Transverse colon (tissue), 4 donors: Measurements from ENCODE around the gene RBM20. TPM values are rescaled to one million over a fixed set of nuclear protein-coding genes. Genes with fewer than 3 reads are reported as not detected.
A peak's percentile ranks its signal among the peaks of the same experiment; 100 is the strongest.

Experiments
- DNase-seq: peaks from one replicate; pipeline ENCODE4 v3.0.0-alpha.2; 2019
- H3K27ac ChIP-seq, 4 donors: fragments of 200-600 bp; sonication (generic); 2 replicates each; pipeline ENCODE4 v1.5.1; 2016 to 2018; ENCODE audit warnings: inconsistent platforms in 4 of 4
- H3K27me3 ChIP-seq: fragments of 200-600 bp; sonication (generic); 2 replicates; pipeline ENCODE4 v1.5.1; 2017; ENCODE audit warnings: inconsistent platforms
- H3K36me3 ChIP-seq, 4 donors: fragments of 200-600 bp; sonication (generic); 2 replicates each; pipeline ENCODE4 v1.5.1; 2017 to 2019; ENCODE audit warnings: inconsistent platforms in 4 of 4
- H3K4me1 ChIP-seq, 4 donors: fragments of 200-600 bp; sonication (generic); 2 replicates each; pipeline ENCODE4 v1.5.1; 2017 to 2020; ENCODE audit warnings: inconsistent platforms in 4 of 4
- H3K4me3 ChIP-seq, 4 donors: fragments of 200-600 bp; sonication (generic); 1 replicate in 1 of 4; 2 replicates in 3 of 4; pipeline versions ENCODE4 v1.5.1 to v1.6.1; 2017 to 2019; ENCODE audit warnings: inconsistent platforms in 4 of 4
- H3K9me3 ChIP-seq, 2 donors: fragments of 200-600 bp; sonication (generic); 2 replicates each; pipeline ENCODE4 v1.5.1; 2017 to 2019; ENCODE audit warnings: inconsistent platforms in 2 of 2
- EP300 ChIP-seq: sonication (generic); formaldehyde crosslinking; IDR thresholded peaks from one replicate; pipeline ENCODE4 v1.6.1; 2017; ENCODE audit warnings: antibody characterized with exemption, low read depth
- POLR2A ChIP-seq: fragments of 450-650 bp; IDR thresholded peaks from one replicate; pipeline ENCODE4 v1.6.1; 2016; ENCODE audit warnings: antibody characterized with exemption, mild to moderate bottlenecking, moderate library complexity
- POLR2AphosphoS5 ChIP-seq, 3 donors: sonication (generic); formaldehyde crosslinking; IDR thresholded peaks; one replicate each; pipeline ENCODE4 v1.6.1; 2016; ENCODE audit warnings: antibody characterized with exemption in 3 of 3
- WGBS, 2 donors: methylation state at CpG; one replicate each; pipeline ENCODE4 v1.1.5; 2018; ENCODE audit warnings: low coverage in 1 of 2; 5-methylcytosine and 5-hydroxymethylcytosine counted together
- in situ Hi-C, 4 donors: fragments of 200-750 bp; cut with MboI; loops; one replicate each; pipeline versions ENCODE4 v1.15.0 to v1.15.1; 2017; ENCODE audit warnings: low sequenced_read_pairs in 3 of 4, low pct_ligation_motif_present in 1 of 4, low pct_unique_long_range_greater_than_20kb in 1 of 4
- intact Hi-C: fragments of 100-400 bp; cut with DNase I; formaldehyde crosslinking; loops from one replicate; pipeline ENCODE4 v1.15.1; 2023; ENCODE audit warnings: low total_unique reads
- total RNA-seq, 4 donors: library from RNA; depleted of rRNA; stranded (reverse); fragments of >200 nt; gene quantifications; one replicate each; pipeline ENCODE4 v1.1.0, GENCODE V29; 2016
- TF ChIP-seq, protein P1 (sequence below), 5 experiments: fragments of 200-600 bp in 3 of 5; fragments of 450-650 bp in 2 of 5; sonication (generic) in 3 of 5; IDR thresholded peaks; 1 replicate in 2 of 5; 2 replicates in 3 of 5; pipeline ENCODE4 v1.5.1; 2016 to 2017; ENCODE audit warnings: antibody characterized with exemption in 5 of 5, inconsistent platforms in 3 of 5, mild to moderate bottlenecking in 2 of 5, moderate library complexity in 1 of 5

Gene RBM20
- total RNA-seq, 4 donors from 2014 or later, result 1.2 to 10.5 (median 2.9) TPM

DNA sequence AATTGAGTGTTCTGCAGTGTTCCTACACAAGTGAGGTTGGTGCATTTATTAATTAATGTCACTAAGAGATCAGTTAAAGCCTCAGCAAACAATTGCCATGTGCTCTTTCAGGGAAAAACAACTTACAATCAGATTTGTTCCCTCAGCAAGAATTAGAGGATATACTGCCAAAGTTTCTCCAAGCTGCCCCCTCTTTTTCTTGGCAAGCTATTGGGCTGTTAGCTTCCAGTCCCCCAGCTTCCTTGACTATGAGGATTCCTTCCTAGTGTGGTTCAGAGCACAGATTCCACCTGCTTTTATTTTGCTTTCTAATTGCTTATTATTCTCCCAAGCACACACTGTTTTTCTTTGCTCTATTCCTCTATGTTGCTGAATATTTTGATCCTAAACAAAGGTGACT is 112.7 kb downstream of the RBM20 start:
- no peak for DNase-seq
- H3K9me3 ChIP-seq, result no peaks in the 10 kb centered on the region
- H3K4me1 ChIP-seq, result peaks cover 15 to 48% (median 21%) of the 10 kb centered on the region in 4 donors
- H3K27me3 ChIP-seq, result no peaks in the 10 kb centered on the region
- no peaks in the 10 kb centered on the region for H3K36me3 ChIP-seq
- TF ChIP-seq EP300 (no peak), POLR2A (no peak), POLR2AphosphoS5 (IDR thresholded peaks at IDR 0.05) (no peak)
- TF ChIP-seq, protein P1, sequence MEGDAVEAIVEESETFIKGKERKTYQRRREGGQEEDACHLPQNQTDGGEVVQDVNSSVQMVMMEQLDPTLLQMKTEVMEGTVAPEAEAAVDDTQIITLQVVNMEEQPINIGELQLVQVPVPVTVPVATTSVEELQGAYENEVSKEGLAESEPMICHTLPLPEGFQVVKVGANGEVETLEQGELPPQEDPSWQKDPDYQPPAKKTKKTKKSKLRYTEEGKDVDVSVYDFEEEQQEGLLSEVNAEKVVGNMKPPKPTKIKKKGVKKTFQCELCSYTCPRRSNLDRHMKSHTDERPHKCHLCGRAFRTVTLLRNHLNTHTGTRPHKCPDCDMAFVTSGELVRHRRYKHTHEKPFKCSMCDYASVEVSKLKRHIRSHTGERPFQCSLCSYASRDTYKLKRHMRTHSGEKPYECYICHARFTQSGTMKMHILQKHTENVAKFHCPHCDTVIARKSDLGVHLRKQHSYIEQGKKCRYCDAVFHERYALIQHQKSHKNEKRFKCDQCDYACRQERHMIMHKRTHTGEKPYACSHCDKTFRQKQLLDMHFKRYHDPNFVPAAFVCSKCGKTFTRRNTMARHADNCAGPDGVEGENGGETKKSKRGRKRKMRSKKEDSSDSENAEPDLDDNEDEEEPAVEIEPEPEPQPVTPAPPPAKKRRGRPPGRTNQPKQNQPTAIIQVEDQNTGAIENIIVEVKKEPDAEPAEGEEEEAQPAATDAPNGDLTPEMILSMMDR (IDR thresholded peaks at IDR 0.05), result no peak
- in situ Hi-C loops, result no loop called here
- no peak overlapping the region for H3K4me3 ChIP-seq
- intact Hi-C loops, result no loop called here
- peak overlapping the region; percentile 67 to 81 (median 80) for H3K27ac ChIP-seq

- 50% methylated on average over 1 of the region's 1 CpG for WGBS, 2 donors
- peak; percentile 31 for DNase-seq
- no peaks in the 10 kb centered on the region for H3K27me3 ChIP-seq
- peak overlapping the region; percentile 67 to 81 (median 80) for H3K27ac ChIP-seq
- no peaks in the 10 kb centered on the region for H3K9me3 ChIP-seq
- in situ Hi-C loops, result no loop called here
- H3K36me3 ChIP-seq, result no peaks in the 10 kb centered on the region
- H3K4me3 ChIP-seq, result no peak overlapping the region
- intact Hi-C loops, result no loop called here
- TF ChIP-seq POLR2AphosphoS5 (IDR thresholded peaks at IDR 0.05), result no peak
- TF ChIP-seq, protein P1 (IDR thresholded peaks at IDR 0.05), result no peak
- no peak for TF ChIP-seq EP300
- TF ChIP-seq POLR2A, result no peak
- H3K4me1 ChIP-seq, result peaks cover 15 to 48% (median 21%) of the 10 kb centered on the region in 4 donors
Measured at GRCh38 chr10:110757586-110757985, 113.5 kb downstream of the RBM20 start.

GRCh38 chr10:110758128-110758765 is 114.1 kb downstream of the RBM20 start:
- peaks cover 15 to 48% (median 21%) of the 10 kb centered on the region in 4 donors for H3K4me1 ChIP-seq
- in situ Hi-C loops, result no loop called here
- intact Hi-C loops, result no loop called here
- no peak overlapping the region for H3K4me3 ChIP-seq
- no peaks in the 10 kb centered on the region for H3K9me3 ChIP-seq
- peak; percentile 57 for DNase-seq
- no peaks in the 10 kb centered on the region for H3K36me3 ChIP-seq
- H3K27me3 ChIP-seq, result no peaks in the 10 kb centered on the region
- 37 to 58% methylated on average over 7 to 8 of the region's 8 CpGs for WGBS, 2 donors
- no peak for TF ChIP-seq EP300
- TF ChIP-seq, protein P1 (IDR thresholded peaks at IDR 0.05), result no peak
- TF ChIP-seq POLR2A, result peak; percentile 31
- peak in 2 of 3 donors; percentile 60 to 62 for TF ChIP-seq POLR2AphosphoS5 (IDR thresholded peaks at IDR 0.05)
- H3K27ac ChIP-seq, result peak overlapping the region; percentile 67 to 81 (median 80)

GRCh38 chr10:110758898-110759297 is 114.8 kb downstream of the RBM20 start:
- intact Hi-C loops (no loop called here), in situ Hi-C loops (no loop called here)
- Histone ChIP-seq H3K4me3 (no peak overlapping the region), H3K9me3 (no peaks in the 10 kb centered on the region), H3K27ac (peak overlapping the region; percentile 67 to 81 (median 80)), H3K36me3 (no peaks in the 10 kb centered on the region), H3K27me3 (no peaks in the 10 kb centered on the region), H3K4me1 (peaks cover 15 to 48% (median 21%) of the 10 kb centered on the region in 4 donors)
- DNase-seq, result no peak
- no peak for TF ChIP-seq POLR2A
- TF ChIP-seq, protein P1 (IDR thresholded peaks at IDR 0.05), result no peak
- TF ChIP-seq EP300, result no peak
- TF ChIP-seq POLR2AphosphoS5 (IDR thresholded peaks at IDR 0.05), result no peak
- WGBS, 2 donors, result 67% methylated on average over 4 of the region's 4 CpGs; no CpG with 5 or more reads in 1 of the 2 donors
